NCI-H1930 (cell line): ENCODE measurements around the gene QRFPR.
A peak's percentile ranks its signal among the peaks of the same experiment; 100 is the strongest.
"Not testable (repeated sequence)": the region's sequence is repeated elsewhere in the genome, so short reads cannot be mapped to it uniquely, and the experiment has no call there.

Experiments used
- DNase-seq, 2 experiments: peaks; one replicate each; lab custom pipeline; 2025; lab: John Stamatoyannopoulos, UW

QRFPR gene

GRCh38 chr4:121380776-121381462 is at the start of gene QRFPR:
TSS of gene QRFPR (minus strand) at chr4:121381018. CDS start at chr4:121380647, 371 bp downstream.
- DNase-seq, result peak; percentile 42 to 44

GRCh38 chr4:121428721-121429120 is 47.9 kb upstream of the QRFPR start:
- no peak for DNase-seq

GRCh38 chr4:121421594-121421993 is 40.8 kb upstream of the QRFPR start:
- no peak for DNase-seq

GRCh38 chr4:121411151-121411744 is 30.4 kb upstream of the QRFPR start:
- DNase-seq, result no peak

- DNase-seq, result not testable (repeated sequence)
Observed at GRCh38 chr4:121408567-121408966, 27.7 kb upstream of the QRFPR start.

GRCh38 chr4:121400632-121401031 is 19.8 kb upstream of the QRFPR start:
- DNase-seq, result no peak

GRCh38 chr4:121397941-121398601 is 17.3 kb upstream of the QRFPR start:
- no peak for DNase-seq

GRCh38 chr4:121397434-121397833 is 16.6 kb upstream of the QRFPR start:
- no peak for DNase-seq

GRCh38 chr4:121392426-121393086 is 11.7 kb upstream of the QRFPR start:
- DNase-seq, result no peak

- DNase-seq, result no peak
Observed at GRCh38 chr4:121390335-121390734, 9.5 kb upstream of the QRFPR start.

GRCh38 chr4:121379276-121379675 is 1.5 kb downstream of the QRFPR start:
- DNase-seq, result no peak

- DNase-seq, result no peak
Observed at GRCh38 chr4:121377076-121377475, 3.7 kb downstream of the QRFPR start.

GRCh38 chr4:121376556-121376955 is 4.3 kb downstream of the QRFPR start:
- no peak for DNase-seq

- no peak for DNase-seq
Observed at GRCh38 chr4:121376097-121376496, 4.7 kb downstream of the QRFPR start.

GRCh38 chr4:121375262-121375661 is 5.6 kb downstream of the QRFPR start:
- no peak for DNase-seq

GRCh38 chr4:121373841-121374240 is 7.0 kb downstream of the QRFPR start:
- DNase-seq, result no peak

- DNase-seq, result no peak
Observed at GRCh38 chr4:121370729-121371325, 10.0 kb downstream of the QRFPR start.

GRCh38 chr4:121360495-121360894 is 20.3 kb downstream of the QRFPR start:
- no peak for DNase-seq

GRCh38 chr4:121358473-121358872 is 22.3 kb downstream of the QRFPR start:
- no peak for DNase-seq

- no peak for DNase-seq
Observed at GRCh38 chr4:121353213-121353612, 27.6 kb downstream of the QRFPR start.

- DNase-seq, result no peak
Observed at GRCh38 chr4:121344098-121344497, 36.7 kb downstream of the QRFPR start.

- no peak for DNase-seq
Observed at GRCh38 chr4:121340247-121340646, 40.6 kb downstream of the QRFPR start.
